CD14-positive monocyte (primary cell): ENCODE measurements around the gene RELN. TPM values are rescaled to one million over a fixed set of nuclear protein-coding genes. Genes with fewer than 3 reads are reported as not detected.

ENCODE experiments used
- DNase-seq, 3 donors: peaks; one replicate each; pipeline ENCODE4 v3.0.0-alpha.2; 2011 to 2022
- H2AFZ ChIP-seq: 2 replicates; pipeline ENCODE4 v1.6.0; 2012; ENCODE audit warnings: mild to moderate bottlenecking, low read depth, low read length, inconsistent platforms; ENCODE audit not compliant: insufficient read depth, poor library complexity, severe bottlenecking
- H3K27ac ChIP-seq, 2 donors: 1 replicate in 1 of 2; 2 replicates in 1 of 2; pipeline ENCODE4 v1.5.1; 2012 to 2013; ENCODE audit warnings: low read length in 2 of 2, control low read depth in 1 of 2, inconsistent platforms in 1 of 2, low read depth in 1 of 2, mild to moderate bottlenecking in 1 of 2
- H3K27me3 ChIP-seq, 2 donors: one replicate each; pipeline versions ENCODE4 v1.6.0 to v1.6.1; 2011 to 2013; ENCODE audit warnings: low read length in 2 of 2; ENCODE audit not compliant: control insufficient read depth in 2 of 2, insufficient read depth in 2 of 2
- H3K36me3 ChIP-seq, 2 donors: replicated peaks in 1 of 2; 1 replicate in 1 of 2; 2 replicates in 1 of 2; pipeline versions ENCODE4 v1.5.1 to v1.6.1; 2012 to 2013; ENCODE audit warnings: low read length in 2 of 2, control low read depth in 1 of 2, inconsistent platforms in 1 of 2, mild to moderate bottlenecking in 1 of 2; ENCODE audit not compliant: insufficient read depth in 2 of 2, control insufficient read depth in 1 of 2
- H3K4me1 ChIP-seq, 2 donors: 1 replicate in 1 of 2; 2 replicates in 1 of 2; pipeline versions ENCODE4 v1.5.1 to v1.6.1; 2012 to 2013; ENCODE audit warnings: low read length in 2 of 2, control low read depth in 1 of 2, inconsistent platforms in 1 of 2, mild to moderate bottlenecking in 1 of 2, moderate library complexity in 1 of 2; ENCODE audit not compliant: insufficient read depth in 2 of 2, control insufficient read depth in 1 of 2
- H3K4me2 ChIP-seq: replicated peaks from 2 replicates; pipeline ENCODE3; 2012; ENCODE audit warnings: low read length, moderate library complexity, mild to moderate bottlenecking; ENCODE audit not compliant: poor library complexity, severe bottlenecking; ENCODE audit errors: extremely low read depth
- H3K4me3 ChIP-seq, 3 experiments: fragments of 200-600 bp in 1 of 3; sonication (generic) in 1 of 3; replicated peaks in 1 of 3; 1 replicate in 2 of 3; 2 replicates in 1 of 3; pipeline ENCODE4 v1.5.1; 2011 to 2013; ENCODE audit warnings: low read length in 3 of 3, mild to moderate bottlenecking in 3 of 3, control low read depth in 2 of 3, low read depth in 2 of 3, inconsistent platforms in 1 of 3, moderate library complexity in 1 of 3
- H3K79me2 ChIP-seq: 2 replicates; pipeline ENCODE4 v1.6.0; 2012; ENCODE audit warnings: mild to moderate bottlenecking, control low read depth, inconsistent platforms, low read length, moderate library complexity; ENCODE audit not compliant: insufficient read depth
- H3K9ac ChIP-seq: 2 replicates; pipeline ENCODE4 v1.6.0; 2017; ENCODE audit warnings: low read length, mild to moderate bottlenecking; ENCODE audit not compliant: insufficient read depth, poor library complexity, severe bottlenecking
- H3K9me3 ChIP-seq, 2 donors: replicated peaks in 1 of 2; 1 replicate in 1 of 2; 2 replicates in 1 of 2; pipeline versions ENCODE4 v1.5.1 to v1.6.1; 2012 to 2013; ENCODE audit warnings: low read length in 2 of 2, control low read depth in 1 of 2; ENCODE audit not compliant: control insufficient read depth in 1 of 2, insufficient read depth in 1 of 2
- H4K20me1 ChIP-seq: 2 replicates; pipeline ENCODE4 v1.6.0; 2012; ENCODE audit warnings: mild to moderate bottlenecking, low read length, control low read depth, moderate library complexity; ENCODE audit not compliant: insufficient read depth
- H3K27ac Mint-ChIP-seq, 7 donors: one replicate each; pipeline ENCODE4 v1.8.0; 2020; ENCODE audit warnings: mild to moderate bottlenecking in 7 of 7, mixed read lengths in 7 of 7, moderate library complexity in 6 of 7, inconsistent platforms in 2 of 7
- H3K27me3 Mint-ChIP-seq, 3 donors: one replicate each; pipeline ENCODE4 v1.8.0; 2021 to 2022; ENCODE audit warnings: low read depth in 3 of 3, mild to moderate bottlenecking in 3 of 3, mixed read lengths in 3 of 3, moderate library complexity in 3 of 3, inconsistent platforms in 1 of 3
- H3K36me3 Mint-ChIP-seq, 2 donors: one replicate each; pipeline ENCODE4 v1.8.0; 2020; ENCODE audit warnings: mixed read lengths in 2 of 2, inconsistent platforms in 1 of 2, mild to moderate bottlenecking in 1 of 2
- H3K4me1 Mint-ChIP-seq: one replicate; pipeline ENCODE4 v1.8.0; 2020; ENCODE audit warnings: mild to moderate bottlenecking, mixed read lengths
- H3K4me3 Mint-ChIP-seq, 2 donors: one replicate each; pipeline ENCODE4 v1.8.0; 2020; ENCODE audit warnings: mild to moderate bottlenecking in 2 of 2, mixed read lengths in 2 of 2, moderate library complexity in 1 of 2
- H3K9me3 Mint-ChIP-seq, 7 donors: one replicate each; pipeline ENCODE4 v1.8.0; 2020 to 2022; ENCODE audit warnings: mixed read lengths in 7 of 7, mild to moderate bottlenecking in 6 of 7, moderate library complexity in 6 of 7, inconsistent platforms in 2 of 7
- CTCF ChIP-seq: fragments of 200-600 bp; IDR thresholded peaks from one replicate; pipeline ENCODE4 v1.8.0; 2022; ENCODE audit warnings: antibody characterized with exemption, mild to moderate bottlenecking
- WGBS: methylation state at CpG from one replicate; pipeline ENCODE4 v1.1.5; 2013; ENCODE audit warnings: missing lambda C conversion rate; ENCODE audit not compliant: insufficient coverage; 5-methylcytosine and 5-hydroxymethylcytosine counted together
- intact Hi-C, 2 donors: fragments of 100-400 bp; cut with micrococcal nuclease; formaldehyde crosslinking; loops; one replicate each; pipeline versions ENCODE4 v1.15.0 to v1.15.1; 2023
- polyA plus RNA-seq, 3 donors: library from polyadenylated mRNA; depleted of rRNA in 1 of 3; unstranded in 2 of 3; stranded (reverse) in 1 of 3; fragments of 300-500 nt in 2 of 3; fragments of >200 nt in 1 of 3; fragmentation: Illumina TruSeq in 2 of 3; gene quantifications; 1 replicate in 2 of 3; 2 replicates in 1 of 3; pipeline ENCODE4 v1.2.3, GENCODE V29; 2012 to 2021

The RELN gene
- polyA plus RNA-seq, 3 donors: not detected

GRCh38 chr7:103854611-103855010 lies 134.8 kb downstream of the RELN start:
- Histone ChIP-seq H3K4me3 (no peak overlapping the region), H4K20me1 (no peaks in the 10 kb centered on the region), H3K27me3 (no peaks in the 10 kb centered on the region), H2AFZ (no peak overlapping the region), H3K9ac (no peak overlapping the region), H3K4me2 (no peak overlapping the region), H3K79me2 (no peaks in the 10 kb centered on the region), H3K4me1 (no peaks in the 10 kb centered on the region), H3K36me3 (no peaks in the 10 kb centered on the region), H3K9me3 (peaks cover 0 to 4% of the 10 kb centered on the region in 2 donors), H3K27ac (no peak overlapping the region)
- H3K9me3 Mint-ChIP-seq: peaks cover 0 to 8% (median 3%) of the 10 kb centered on the region in 7 donors
- no peak overlapping the region for H3K27ac Mint-ChIP-seq
- H3K36me3 Mint-ChIP-seq: no peaks in the 10 kb centered on the region
- intact Hi-C loops: no loop called here
- no peak overlapping the region for H3K4me3 Mint-ChIP-seq
- H3K4me1 Mint-ChIP-seq: no peaks in the 10 kb centered on the region
- no peak for TF ChIP-seq CTCF
- WGBS: 100% methylated on average over 1 of the region's 3 CpGs
- H3K27me3 Mint-ChIP-seq: no peaks in the 10 kb centered on the region
- DNase-seq: no peak

- no peak overlapping the region for H3K4me2 ChIP-seq
- Mint-ChIP-seq H3K9me3 (peaks cover 0 to 9% (median 4%) of the 10 kb centered on the region in 7 donors), H3K27me3 (no peaks in the 10 kb centered on the region), H3K36me3 (no peaks in the 10 kb centered on the region), H3K4me3 (no peak overlapping the region), H3K27ac (no peak overlapping the region), H3K4me1 (no peaks in the 10 kb centered on the region)
- intact Hi-C loops: no loop called here
- no peaks in the 10 kb centered on the region for H4K20me1 ChIP-seq
- no peaks in the 10 kb centered on the region for H3K4me1 ChIP-seq
- no peaks in the 10 kb centered on the region for H3K36me3 ChIP-seq
- H3K27ac ChIP-seq: no peak overlapping the region
- no peak overlapping the region for H3K9ac ChIP-seq
- TF ChIP-seq CTCF: no peak
- no peak overlapping the region for H2AFZ ChIP-seq
- no peaks in the 10 kb centered on the region for H3K27me3 ChIP-seq
- DNase-seq: no peak
- H3K79me2 ChIP-seq: no peaks in the 10 kb centered on the region
- peaks cover 0 to 4% of the 10 kb centered on the region in 2 donors for H3K9me3 ChIP-seq
- 73% methylated on average over 1 of the region's 4 CpGs for WGBS
- H3K4me3 ChIP-seq: no peak overlapping the region
Observed at GRCh38 chr7:103851357-103851756, 138.1 kb downstream of the RELN start.
